ENCODE data around the gene CPLANE2. TPM values are rescaled to one million over a fixed set of nuclear protein-coding genes. Genes with fewer than 3 reads are reported as not detected.

Gene CPLANE2
- total RNA-seq, 1 experiment from 2014 or later: 5.0 TPM

- TF ChIP-seq PRDM15 (CRISPR knock-in tag; IDR thresholded peaks at IDR 0.05): no peak
- no peak for TF ChIP-seq E2F1 (CRISPR knock-in tag; IDR thresholded peaks at IDR 0.05)
- TF ChIP-seq CREB1 (CRISPR knock-in tag; IDR thresholded peaks at IDR 0.05): 0 out of 2 replicates have a peak, but pooled peaks have one; percentile 56
- no peak for TF ChIP-seq NFYB (CRISPR knock-in tag; conservative IDR thresholded peaks at IDR 0.05; ENCODE audit: low read depth)
- 0 out of 2 replicates have a peak, but pooled peaks have one; percentile 30 for TF ChIP-seq AFF4 (CRISPR knock-in tag; IDR thresholded peaks at IDR 0.05; ENCODE audit: borderline replicate concordance)
- TF ChIP-seq MAX (CRISPR knock-in tag; IDR thresholded peaks at IDR 0.05): peak; percentile 55; the same call in 1 of the 2 replicates
- peak; percentile 65 for TF ChIP-seq SP1 (CRISPR knock-in tag; conservative IDR thresholded peaks at IDR 0.05)
- TF ChIP-seq SMAD3 (CRISPR knock-in tag; IDR thresholded peaks at IDR 0.05; ENCODE audit: borderline replicate concordance): peak; percentile 17; the same call in 1 of the 2 replicates
- TF ChIP-seq GTF2I (CRISPR knock-in tag; conservative IDR thresholded peaks at IDR 0.05): no peak
- no peak for TF ChIP-seq NR3C1 (CRISPR knock-in tag; conservative IDR thresholded peaks at IDR 0.05; ENCODE audit: low read depth)
- no peak for TF ChIP-seq IRF1 (CRISPR knock-in tag; IDR thresholded peaks at IDR 0.05)
- no peak for TF ChIP-seq ATF2 (CRISPR knock-in tag; IDR thresholded peaks at IDR 0.05; ENCODE audit: borderline replicate concordance, low read depth)
- no peak for TF ChIP-seq NR2C2 (CRISPR knock-in tag; IDR thresholded peaks at IDR 0.05)
- TF ChIP-seq SOX15 (CRISPR knock-in tag; IDR thresholded peaks at IDR 0.05): no peak
- no peak for TF ChIP-seq CTCF (IDR thresholded peaks at IDR 0.05)
Observed at GRCh38 chr1:16226490-16227179, 10.3 kb downstream of the CPLANE2 start (continued).

Measured in WTC11 (cell line).